ENCODE measurements around the gene PCDHGA1.

DNA sequence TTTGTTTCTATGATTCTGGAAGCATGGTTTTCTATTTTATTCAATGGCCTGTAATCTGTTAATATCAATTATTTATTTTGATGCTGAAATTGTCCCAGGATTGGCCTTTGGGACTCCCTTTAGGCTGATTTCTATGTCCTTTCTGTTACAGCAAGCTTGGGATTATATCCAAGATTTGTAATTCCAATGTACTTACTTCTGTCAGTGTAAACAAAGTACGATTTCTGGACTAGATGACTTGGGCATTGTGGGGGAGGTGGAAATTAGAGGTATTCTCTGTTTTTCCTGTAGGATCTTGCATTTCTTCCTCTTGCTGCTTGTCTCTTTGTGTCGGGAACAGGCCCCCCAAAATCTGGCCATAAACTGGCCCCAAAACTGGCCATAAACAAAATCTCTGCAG is 103.7 kb downstream of the PCDHGA1 start:
- TF ChIP-seq, protein P1, sequence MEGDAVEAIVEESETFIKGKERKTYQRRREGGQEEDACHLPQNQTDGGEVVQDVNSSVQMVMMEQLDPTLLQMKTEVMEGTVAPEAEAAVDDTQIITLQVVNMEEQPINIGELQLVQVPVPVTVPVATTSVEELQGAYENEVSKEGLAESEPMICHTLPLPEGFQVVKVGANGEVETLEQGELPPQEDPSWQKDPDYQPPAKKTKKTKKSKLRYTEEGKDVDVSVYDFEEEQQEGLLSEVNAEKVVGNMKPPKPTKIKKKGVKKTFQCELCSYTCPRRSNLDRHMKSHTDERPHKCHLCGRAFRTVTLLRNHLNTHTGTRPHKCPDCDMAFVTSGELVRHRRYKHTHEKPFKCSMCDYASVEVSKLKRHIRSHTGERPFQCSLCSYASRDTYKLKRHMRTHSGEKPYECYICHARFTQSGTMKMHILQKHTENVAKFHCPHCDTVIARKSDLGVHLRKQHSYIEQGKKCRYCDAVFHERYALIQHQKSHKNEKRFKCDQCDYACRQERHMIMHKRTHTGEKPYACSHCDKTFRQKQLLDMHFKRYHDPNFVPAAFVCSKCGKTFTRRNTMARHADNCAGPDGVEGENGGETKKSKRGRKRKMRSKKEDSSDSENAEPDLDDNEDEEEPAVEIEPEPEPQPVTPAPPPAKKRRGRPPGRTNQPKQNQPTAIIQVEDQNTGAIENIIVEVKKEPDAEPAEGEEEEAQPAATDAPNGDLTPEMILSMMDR (IDR thresholded peaks at IDR 0.05): no peak
- TF ChIP-seq POLR2A (IDR thresholded peaks at IDR 0.05): no peak
